CD14-positive monocyte (primary cell): Measurements from ENCODE around the gene SERPINF2. TPM values are rescaled to one million over a fixed set of nuclear protein-coding genes. Genes with fewer than 3 reads are reported as not detected.

ENCODE experiments used
- DNase-seq, 3 donors: peaks; one replicate each; pipeline ENCODE4 v3.0.0-alpha.2; 2011 to 2022
- H2AFZ ChIP-seq: 2 replicates; pipeline ENCODE4 v1.6.0; 2012; ENCODE audit warnings: mild to moderate bottlenecking, low read depth, low read length, inconsistent platforms; ENCODE audit not compliant: insufficient read depth, poor library complexity, severe bottlenecking
- H3K27ac ChIP-seq, 2 donors: 1 replicate in 1 of 2; 2 replicates in 1 of 2; pipeline ENCODE4 v1.5.1; 2012 to 2013; ENCODE audit warnings: low read length in 2 of 2, control low read depth in 1 of 2, inconsistent platforms in 1 of 2, low read depth in 1 of 2, mild to moderate bottlenecking in 1 of 2
- H3K27me3 ChIP-seq, 2 donors: one replicate each; pipeline versions ENCODE4 v1.6.0 to v1.6.1; 2011 to 2013; ENCODE audit warnings: low read length in 2 of 2; ENCODE audit not compliant: control insufficient read depth in 2 of 2, insufficient read depth in 2 of 2
- H3K36me3 ChIP-seq, 2 donors: replicated peaks in 1 of 2; 1 replicate in 1 of 2; 2 replicates in 1 of 2; pipeline versions ENCODE4 v1.5.1 to v1.6.1; 2012 to 2013; ENCODE audit warnings: low read length in 2 of 2, control low read depth in 1 of 2, inconsistent platforms in 1 of 2, mild to moderate bottlenecking in 1 of 2; ENCODE audit not compliant: insufficient read depth in 2 of 2, control insufficient read depth in 1 of 2
- H3K4me1 ChIP-seq, 2 donors: 1 replicate in 1 of 2; 2 replicates in 1 of 2; pipeline versions ENCODE4 v1.5.1 to v1.6.1; 2012 to 2013; ENCODE audit warnings: low read length in 2 of 2, control low read depth in 1 of 2, inconsistent platforms in 1 of 2, mild to moderate bottlenecking in 1 of 2, moderate library complexity in 1 of 2; ENCODE audit not compliant: insufficient read depth in 2 of 2, control insufficient read depth in 1 of 2
- H3K4me2 ChIP-seq: replicated peaks from 2 replicates; pipeline ENCODE3; 2012; ENCODE audit warnings: low read length, moderate library complexity, mild to moderate bottlenecking; ENCODE audit not compliant: poor library complexity, severe bottlenecking; ENCODE audit errors: extremely low read depth
- H3K4me3 ChIP-seq, 3 experiments: fragments of 200-600 bp in 1 of 3; sonication (generic) in 1 of 3; replicated peaks in 1 of 3; 1 replicate in 2 of 3; 2 replicates in 1 of 3; pipeline ENCODE4 v1.5.1; 2011 to 2013; ENCODE audit warnings: low read length in 3 of 3, mild to moderate bottlenecking in 3 of 3, control low read depth in 2 of 3, low read depth in 2 of 3, inconsistent platforms in 1 of 3, moderate library complexity in 1 of 3
- H3K79me2 ChIP-seq: 2 replicates; pipeline ENCODE4 v1.6.0; 2012; ENCODE audit warnings: mild to moderate bottlenecking, control low read depth, inconsistent platforms, low read length, moderate library complexity; ENCODE audit not compliant: insufficient read depth
- H3K9ac ChIP-seq: 2 replicates; pipeline ENCODE4 v1.6.0; 2017; ENCODE audit warnings: low read length, mild to moderate bottlenecking; ENCODE audit not compliant: insufficient read depth, poor library complexity, severe bottlenecking
- H3K9me3 ChIP-seq, 2 donors: replicated peaks in 1 of 2; 1 replicate in 1 of 2; 2 replicates in 1 of 2; pipeline versions ENCODE4 v1.5.1 to v1.6.1; 2012 to 2013; ENCODE audit warnings: low read length in 2 of 2, control low read depth in 1 of 2; ENCODE audit not compliant: control insufficient read depth in 1 of 2, insufficient read depth in 1 of 2
- H4K20me1 ChIP-seq: 2 replicates; pipeline ENCODE4 v1.6.0; 2012; ENCODE audit warnings: mild to moderate bottlenecking, low read length, control low read depth, moderate library complexity; ENCODE audit not compliant: insufficient read depth
- H3K27ac Mint-ChIP-seq, 7 donors: one replicate each; pipeline ENCODE4 v1.8.0; 2020; ENCODE audit warnings: mild to moderate bottlenecking in 7 of 7, mixed read lengths in 7 of 7, moderate library complexity in 6 of 7, inconsistent platforms in 2 of 7
- H3K27me3 Mint-ChIP-seq, 3 donors: one replicate each; pipeline ENCODE4 v1.8.0; 2021 to 2022; ENCODE audit warnings: low read depth in 3 of 3, mild to moderate bottlenecking in 3 of 3, mixed read lengths in 3 of 3, moderate library complexity in 3 of 3, inconsistent platforms in 1 of 3
- H3K36me3 Mint-ChIP-seq, 2 donors: one replicate each; pipeline ENCODE4 v1.8.0; 2020; ENCODE audit warnings: mixed read lengths in 2 of 2, inconsistent platforms in 1 of 2, mild to moderate bottlenecking in 1 of 2
- H3K4me1 Mint-ChIP-seq: one replicate; pipeline ENCODE4 v1.8.0; 2020; ENCODE audit warnings: mild to moderate bottlenecking, mixed read lengths
- H3K4me3 Mint-ChIP-seq, 2 donors: one replicate each; pipeline ENCODE4 v1.8.0; 2020; ENCODE audit warnings: mild to moderate bottlenecking in 2 of 2, mixed read lengths in 2 of 2, moderate library complexity in 1 of 2
- H3K9me3 Mint-ChIP-seq, 7 donors: one replicate each; pipeline ENCODE4 v1.8.0; 2020 to 2022; ENCODE audit warnings: mixed read lengths in 7 of 7, mild to moderate bottlenecking in 6 of 7, moderate library complexity in 6 of 7, inconsistent platforms in 2 of 7
- CTCF ChIP-seq: fragments of 200-600 bp; IDR thresholded peaks from one replicate; pipeline ENCODE4 v1.8.0; 2022; ENCODE audit warnings: antibody characterized with exemption, mild to moderate bottlenecking
- WGBS: methylation state at CpG from one replicate; pipeline ENCODE4 v1.1.5; 2013; ENCODE audit warnings: missing lambda C conversion rate; ENCODE audit not compliant: insufficient coverage; 5-methylcytosine and 5-hydroxymethylcytosine counted together
- intact Hi-C, 2 donors: fragments of 100-400 bp; cut with micrococcal nuclease; formaldehyde crosslinking; loops; one replicate each; pipeline versions ENCODE4 v1.15.0 to v1.15.1; 2023
- polyA plus RNA-seq, 3 donors: library from polyadenylated mRNA; depleted of rRNA in 1 of 3; unstranded in 2 of 3; stranded (reverse) in 1 of 3; fragments of 300-500 nt in 2 of 3; fragments of >200 nt in 1 of 3; fragmentation: Illumina TruSeq in 2 of 3; gene quantifications; 1 replicate in 2 of 3; 2 replicates in 1 of 3; pipeline ENCODE4 v1.2.3, GENCODE V29; 2012 to 2021

Gene SERPINF2
- polyA plus RNA-seq, 3 donors, result 0.75 to 1.5 (median 0.79) TPM

- H2AFZ ChIP-seq, result peak overlapping the region; percentile 66
- Mint-ChIP-seq H3K4me1 (peaks cover 39% of the 10 kb centered on the region), H3K27me3 (peaks cover 4 to 20% (median 5%) of the 10 kb centered on the region in 3 donors)
Measured at GRCh38 chr17:1716076-1716911, 26.4 kb upstream of the SERPINF2 start.

More at GRCh38 chr17:1716076-1716911, 26.4 kb upstream of the SERPINF2 start:
- intact Hi-C loops, result loop anchor here (2.0 to 10.0 kb wide), 8 partner anchors 31 to 676 kb away; partner anchors contain the start of genes PRPF8 (in 2 of the 2), DPH1 (in 1 of the 2), RILP (in 1 of the 2) and RPA1 (in 1 of the 2)
- H3K9me3 ChIP-seq, result no peaks in the 10 kb centered on the region
- peaks cover 47% of the 10 kb centered on the region for H4K20me1 ChIP-seq
- H3K79me2 ChIP-seq, result peaks cover 37% of the 10 kb centered on the region
- H3K4me2 ChIP-seq, result peak overlapping the region; percentile 100
- peak; percentile 100 for DNase-seq
- H3K9me3 Mint-ChIP-seq, result peaks cover 0 to 3% (median 0%) of the 10 kb centered on the region in 7 donors
- H3K9ac ChIP-seq, result peak overlapping the region; percentile 98
- H3K27me3 ChIP-seq, result peaks cover 0 to under 1% of the 10 kb centered on the region in 2 donors
- peaks cover 19 to 26% of the 10 kb centered on the region in 2 donors for H3K36me3 ChIP-seq
- WGBS, result under 1% methylated on average over 60 of the region's 70 CpGs
- H3K27ac ChIP-seq, result peak overlapping the region; percentile 97 to 98
- H3K4me3 Mint-ChIP-seq, result peak overlapping the region; percentile 92 to 93
- TF ChIP-seq CTCF, result no peak
- H3K36me3 Mint-ChIP-seq, result peaks cover 31 to 35% of the 10 kb centered on the region in 2 donors
- peak overlapping the region; percentile 98 to 99 (median 99) for H3K27ac Mint-ChIP-seq
- peaks cover 34 to 41% of the 10 kb centered on the region in 2 donors for H3K4me1 ChIP-seq
- peak overlapping the region; percentile 84 to 96 (median 92) for H3K4me3 ChIP-seq
